A673 (cell line): ENCODE results near the gene NPHP4.

Source experiments
- CTCF ChIP-seq: fragments of 300-800, 200-600 bp; sonication (generic); conservative IDR thresholded peaks from 2 replicates; pipeline ENCODE4 v1.5.1; 2017; ENCODE audit warnings: low read depth, mild to moderate bottlenecking, antibody characterized with exemption, low read length, moderate library complexity, mixed read lengths
- EZH2 ChIP-seq: fragments of 200-600 bp; sonication (generic); IDR thresholded peaks from 2 replicates; pipeline ENCODE4 v1.6.1; 2017; ENCODE audit warnings: borderline replicate concordance, low read depth, mild to moderate bottlenecking, mixed read lengths, antibody characterized with exemption, low read length; ENCODE audit not compliant: poor library complexity, severe bottlenecking

GRCh38 chr1:5830771-5831599 lies 161.2 kb downstream of the NPHP4 start:
- peak; percentile 66 for TF ChIP-seq CTCF
- no peak for TF ChIP-seq EZH2
